SJSA1 (cell line): Measurements from ENCODE around the gene EFCAB13. TPM values are rescaled to one million over a fixed set of nuclear protein-coding genes. Genes with fewer than 3 reads are reported as not detected.
A peak's percentile ranks its signal among the peaks of the same experiment; 100 is the strongest.

Source experiments
- DNase-seq, 2 experiments: peaks; one replicate each; pipeline ENCODE4 v3.0.0-alpha.2; 2015 to 2020; ENCODE audit warnings: low spot score in 2 of 2, low read depth in 1 of 2
- H3K27ac ChIP-seq: fragments of 250-450 bp; sonication (Bioruptor Pico); 2 replicates; pipeline ENCODE4 v1.5.1; 2020; ENCODE audit warnings: mild to moderate bottlenecking, moderate library complexity
- H3K27me3 ChIP-seq: fragments of 250-450 bp; sonication (Bioruptor Pico); replicated peaks from 2 replicates; pipeline ENCODE4 v1.5.1; 2020; ENCODE audit warnings: mild to moderate bottlenecking, moderate library complexity
- H3K36me3 ChIP-seq: fragments of 250-450 bp; sonication (Bioruptor Pico); 2 replicates; pipeline ENCODE4 v1.5.1; 2020; ENCODE audit warnings: mild to moderate bottlenecking
- H3K4me1 ChIP-seq: fragments of 250-450 bp; sonication (Bioruptor Pico); replicated peaks from 2 replicates; pipeline ENCODE4 v1.6.1; 2021; ENCODE audit warnings: mild to moderate bottlenecking
- H3K4me3 ChIP-seq: fragments of 250-450 bp; sonication (Bioruptor Pico); 2 replicates; pipeline ENCODE4 v1.5.1; 2020; ENCODE audit warnings: mild to moderate bottlenecking
- H3K9me3 ChIP-seq: fragments of 250-450 bp; sonication (Bioruptor Pico); replicated peaks from 2 replicates; pipeline ENCODE4 v1.5.1; 2020; ENCODE audit warnings: mild to moderate bottlenecking
- total RNA-seq: library from RNA; depleted of rRNA; stranded (reverse); fragments of >200 nt; shearing (Covaris generic); gene quantifications from 2 replicates; pipeline ENCODE4 v1.2.3, GENCODE V29; 2014; rRNA removed

EFCAB13 gene, protein sequence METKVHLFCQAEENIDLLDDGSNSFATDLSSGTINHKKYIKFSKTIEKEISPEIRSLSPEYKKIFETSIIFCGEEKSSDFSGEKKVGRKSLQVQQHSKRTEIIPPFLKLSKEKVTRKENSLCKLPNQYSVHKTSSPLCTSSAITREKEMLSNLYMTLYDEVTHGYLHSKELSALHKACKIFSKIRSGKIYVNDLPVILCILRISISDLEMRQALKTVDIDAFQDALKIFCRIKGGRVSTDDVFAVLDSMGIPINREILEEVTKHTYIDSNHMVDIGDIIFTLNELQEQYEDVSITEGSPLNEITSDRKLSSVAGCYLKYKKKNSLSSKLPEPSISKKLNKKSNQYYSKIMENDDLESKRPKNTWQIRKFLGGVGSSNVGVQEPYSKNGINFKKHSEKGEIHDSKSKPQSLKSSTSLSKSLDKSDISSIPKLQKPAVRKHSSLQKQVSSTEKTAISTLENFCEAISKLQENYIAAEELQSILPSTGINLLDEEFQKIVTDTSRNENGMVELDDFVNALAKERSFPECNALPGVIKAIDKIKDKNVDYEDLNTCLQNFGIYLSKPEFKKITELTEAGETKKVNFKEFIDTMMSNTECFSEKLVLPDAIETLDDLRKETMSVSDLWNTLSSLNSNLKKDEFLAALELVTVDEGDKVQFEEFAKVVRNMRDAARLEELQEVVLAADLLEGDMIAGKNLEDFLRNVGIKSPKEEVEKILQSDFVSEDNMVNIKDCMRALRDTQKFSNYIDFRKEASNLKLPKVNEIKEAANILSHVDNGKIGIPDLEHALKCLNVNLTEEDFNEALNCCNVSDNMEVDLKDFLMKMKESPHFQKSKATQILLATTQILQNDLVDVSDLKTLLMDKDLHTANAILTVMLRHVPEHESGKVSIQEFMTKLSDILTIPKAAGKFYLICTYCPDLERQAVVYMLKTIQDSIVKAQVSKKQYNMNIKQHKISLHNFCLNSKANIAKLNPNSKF
- total RNA-seq: 1.8 and 5.4 TPM in 2 replicates

GRCh38 chr17:47323382-47324223 lies at the start of gene EFCAB13:
Gene EFCAB13 (plus strand): TSS chr17:47323955. CDS start chr17:47328354, 4,399 bp downstream.
- Histone ChIP-seq H3K4me1 (peaks cover 5% of the 10 kb centered on the region; the same call in 1 of the 2 replicates), H3K4me3 (peak within 1 kb of the TSS; percentile 45), H3K9me3 (no peaks in the 10 kb centered on the region), H3K27me3 (no peaks in the 10 kb centered on the region), H3K27ac (peak within 1 kb of the TSS; percentile 60), H3K36me3 (no peaks in the 10 kb centered on the region)
- peak; percentile 96 to 97 for DNase-seq

GRCh38 chr17:47274319-47275069 lies 49.3 kb upstream of the EFCAB13 start:
- Histone ChIP-seq H3K4me1 (peaks cover 66% of the 10 kb centered on the region), H3K4me3 (no peak overlapping the region), H3K27ac (no peak overlapping the region), H3K36me3 (peaks cover 29% of the 10 kb centered on the region), H3K9me3 (no peaks in the 10 kb centered on the region), H3K27me3 (no peaks in the 10 kb centered on the region)
- DNase-seq: no peak

DNA sequence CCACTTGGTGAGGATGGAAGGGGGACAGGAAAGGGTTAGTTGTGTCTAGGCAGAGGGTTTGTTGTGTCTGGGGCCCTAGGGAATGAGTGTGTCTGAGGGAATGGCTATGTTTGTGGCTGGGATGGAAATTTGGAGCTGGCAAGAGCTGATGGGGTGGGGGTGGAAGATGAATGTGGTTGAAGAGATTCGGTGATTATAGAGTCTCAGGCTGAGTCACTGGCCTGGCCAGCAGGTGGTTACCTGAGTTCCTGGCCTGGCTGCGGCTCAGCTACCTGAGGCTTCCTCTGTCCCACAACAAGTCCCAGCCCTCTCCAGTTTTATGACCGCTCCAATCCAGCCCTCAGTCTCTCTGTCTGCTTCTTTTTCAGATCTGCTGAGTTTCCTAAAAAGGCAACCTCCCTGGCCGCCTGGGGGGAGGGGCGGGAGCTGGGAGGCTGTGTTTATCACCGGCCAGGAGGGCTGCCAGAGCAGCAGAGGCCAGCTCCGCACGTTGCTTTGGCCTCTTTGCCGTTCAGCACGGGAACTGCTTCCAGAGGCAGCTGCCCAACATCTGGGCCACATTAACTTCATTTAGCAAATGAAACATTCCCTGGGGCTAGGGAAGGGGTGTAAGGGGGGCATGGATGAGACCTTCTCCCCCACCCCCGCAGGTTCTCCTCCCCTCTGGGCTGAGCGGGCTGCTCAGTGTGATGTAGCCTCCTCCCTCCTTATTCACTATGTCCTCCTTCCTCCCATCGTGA lies 48.3 kb upstream of the EFCAB13 start:
- peak overlapping the region; percentile 6; the same call in 1 of the 2 replicates for H3K27ac ChIP-seq
- H3K36me3 ChIP-seq: peaks cover 33% of the 10 kb centered on the region
- H3K27me3 ChIP-seq: no peaks in the 10 kb centered on the region
- peak; percentile 80 to 84 for DNase-seq
- no peaks in the 10 kb centered on the region for H3K9me3 ChIP-seq
- H3K4me1 ChIP-seq: peaks cover 66% of the 10 kb centered on the region
- no peak overlapping the region for H3K4me3 ChIP-seq

GRCh38 chr17:47276444-47276843 lies 47.3 kb upstream of the EFCAB13 start:
- DNase-seq: no peak
- no peaks in the 10 kb centered on the region for H3K27me3 ChIP-seq
- H3K36me3 ChIP-seq: peaks cover 41% of the 10 kb centered on the region
- no peak overlapping the region for H3K4me3 ChIP-seq
- peaks cover 75% of the 10 kb centered on the region for H3K4me1 ChIP-seq
- no peaks in the 10 kb centered on the region for H3K9me3 ChIP-seq
- H3K27ac ChIP-seq: no peak overlapping the region

GRCh38 chr17:47276868-47277267 lies 46.9 kb upstream of the EFCAB13 start:
- Histone ChIP-seq H3K27me3 (no peaks in the 10 kb centered on the region), H3K4me3 (no peak overlapping the region), H3K36me3 (peaks cover 45% of the 10 kb centered on the region), H3K9me3 (no peaks in the 10 kb centered on the region), H3K4me1 (peaks cover 78% of the 10 kb centered on the region), H3K27ac (no peak overlapping the region)
- DNase-seq: peak; percentile 78 to 84

DNA sequence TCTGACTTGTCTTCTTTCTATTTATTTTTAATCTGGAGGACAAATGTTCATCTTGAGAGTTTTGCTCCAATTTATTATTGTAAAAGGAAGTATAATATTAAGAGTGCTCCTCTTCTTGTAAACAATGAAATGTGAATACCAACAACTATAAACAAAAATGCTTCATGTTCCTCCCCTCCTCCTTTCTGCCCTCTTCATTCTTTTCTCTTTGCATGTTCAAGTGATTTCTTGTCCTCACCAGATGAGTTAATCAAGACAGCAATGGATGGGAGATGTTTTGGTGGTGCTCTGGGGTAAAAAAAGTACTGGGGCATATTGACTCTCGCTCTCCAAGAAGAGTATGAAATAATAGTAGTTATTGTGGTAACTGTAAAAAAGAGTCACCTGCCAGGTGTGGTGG lies 45.8 kb upstream of the EFCAB13 start:
- Histone ChIP-seq H3K4me1 (peaks cover 78% of the 10 kb centered on the region), H3K27ac (peak overlapping the region; percentile 87)
- DNase-seq: peak in 1 of 2 experiments; percentile 48

GRCh38 chr17:47278561-47278960 lies 45.2 kb upstream of the EFCAB13 start:
- Histone ChIP-seq H3K27me3 (no peaks in the 10 kb centered on the region), H3K9me3 (no peaks in the 10 kb centered on the region), H3K4me1 (peaks cover 75% of the 10 kb centered on the region), H3K36me3 (peaks cover 54% of the 10 kb centered on the region), H3K27ac (peak overlapping the region; percentile 87), H3K4me3 (no peak overlapping the region)
- DNase-seq: no peak

More for the DNA sequence above, 45.8 kb upstream of the EFCAB13 start:
- H3K27me3 ChIP-seq: no peaks in the 10 kb centered on the region
- H3K36me3 ChIP-seq: peaks cover 54% of the 10 kb centered on the region
- no peaks in the 10 kb centered on the region for H3K9me3 ChIP-seq
- no peak overlapping the region for H3K4me3 ChIP-seq

- no peaks in the 10 kb centered on the region for H3K9me3 ChIP-seq
- no peak overlapping the region for H3K4me3 ChIP-seq
- peaks cover 54% of the 10 kb centered on the region for H3K36me3 ChIP-seq
- H3K27me3 ChIP-seq: no peaks in the 10 kb centered on the region
- peak overlapping the region; percentile 87 for H3K27ac ChIP-seq
- H3K4me1 ChIP-seq: peaks cover 72% of the 10 kb centered on the region
- DNase-seq: peak; percentile 98 to 100
Observed at GRCh38 chr17:47279062-47279801, 44.5 kb upstream of the EFCAB13 start.

DNA sequence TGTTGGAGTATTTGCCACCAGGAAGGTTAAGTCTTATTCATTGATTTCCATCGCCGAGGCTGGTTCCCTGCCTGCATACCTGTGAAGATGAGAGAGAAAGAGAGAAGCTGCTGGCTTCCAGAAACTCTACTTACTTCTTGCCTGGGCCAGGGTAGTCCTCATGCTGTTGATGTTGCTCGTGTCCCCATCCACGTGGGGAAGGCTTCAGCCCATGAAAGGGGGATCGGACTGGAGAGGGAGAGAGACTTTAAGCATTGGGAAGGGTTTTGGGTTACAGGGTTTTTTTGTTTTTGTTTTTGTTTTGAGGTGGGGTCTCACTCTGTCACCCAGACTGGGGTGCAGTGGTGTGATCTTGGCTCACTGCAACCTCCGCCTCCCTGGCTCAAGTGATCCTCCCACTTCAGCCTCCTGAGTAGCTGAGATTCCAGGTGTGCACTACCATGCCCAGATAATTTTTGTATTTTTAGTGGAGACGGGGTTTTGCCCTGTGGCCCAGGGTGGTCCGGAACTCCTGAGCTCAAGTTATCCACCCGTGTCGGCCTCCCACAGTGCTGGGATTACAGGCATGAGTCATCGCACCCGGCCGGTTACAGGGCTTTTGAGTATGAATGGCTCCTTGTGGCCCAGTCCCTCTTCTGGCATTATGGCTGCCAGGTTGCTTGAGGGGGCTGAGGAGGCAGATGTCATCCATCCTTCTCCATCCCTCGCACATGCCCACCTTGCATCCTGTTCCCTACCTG lies 43.5 kb upstream of the EFCAB13 start:
- H3K9me3 ChIP-seq: no peaks in the 10 kb centered on the region
- no peak overlapping the region for H3K4me3 ChIP-seq
- peak overlapping the region; percentile 87 for H3K27ac ChIP-seq
- H3K27me3 ChIP-seq: no peaks in the 10 kb centered on the region
- peak; percentile 95 to 98 for DNase-seq
- H3K36me3 ChIP-seq: peaks cover 59% of the 10 kb centered on the region
- peaks cover 62% of the 10 kb centered on the region for H3K4me1 ChIP-seq

DNA sequence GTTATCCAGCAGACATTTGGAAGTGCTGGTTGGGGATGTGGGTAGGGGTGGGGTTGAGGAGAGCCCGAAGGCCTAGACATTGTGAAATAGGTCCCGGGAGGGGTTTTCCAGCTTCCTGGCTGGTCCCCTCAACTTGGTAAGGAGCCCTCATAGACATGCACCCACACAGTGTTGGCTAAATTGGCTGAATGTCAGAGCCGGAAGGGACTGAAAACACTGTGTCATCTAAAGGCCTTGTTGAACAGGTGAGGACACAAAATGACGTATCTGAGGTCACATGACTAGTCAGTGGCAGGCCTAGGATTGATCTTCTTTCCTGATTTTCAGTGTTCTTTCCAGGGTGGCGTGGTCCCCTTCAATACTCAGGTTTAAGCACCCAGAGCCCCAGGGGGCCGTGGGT lies 42.5 kb upstream of the EFCAB13 start:
- H3K27ac ChIP-seq: peak overlapping the region; percentile 87
- no peak overlapping the region for H3K4me3 ChIP-seq
- H3K9me3 ChIP-seq: no peaks in the 10 kb centered on the region
- peaks cover 62% of the 10 kb centered on the region for H3K36me3 ChIP-seq
- no peak for DNase-seq
- H3K27me3 ChIP-seq: no peaks in the 10 kb centered on the region
- H3K4me1 ChIP-seq: peaks cover 52% of the 10 kb centered on the region

DNA sequence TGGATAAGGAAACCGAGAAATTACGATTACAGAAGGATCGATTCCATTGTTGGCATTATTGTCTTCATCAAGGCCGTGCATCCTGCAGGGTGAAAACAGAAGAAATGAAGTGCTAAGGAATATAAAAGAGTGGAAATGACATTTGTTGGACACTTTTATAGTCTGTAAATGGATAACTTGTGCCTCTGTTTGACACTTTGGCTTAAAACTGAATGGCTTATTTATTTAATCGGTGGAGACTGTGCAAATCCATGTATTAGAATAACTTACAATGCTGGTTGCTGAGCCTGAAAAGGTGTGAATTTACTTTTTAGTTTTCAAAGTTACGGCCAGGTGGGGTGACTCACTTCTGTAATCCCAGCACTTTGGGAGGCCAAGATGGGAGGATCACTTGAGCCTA lies 38.8 kb upstream of the EFCAB13 start:
- Histone ChIP-seq H3K4me1 (peaks cover 17% of the 10 kb centered on the region), H3K27ac (no peak overlapping the region), H3K4me3 (no peak overlapping the region), H3K9me3 (no peaks in the 10 kb centered on the region), H3K36me3 (peaks cover 94% of the 10 kb centered on the region), H3K27me3 (no peaks in the 10 kb centered on the region)
- no peak for DNase-seq
